ENCODE measurements around the gene TBC1D1.

TBC1D1 gene

DNA sequence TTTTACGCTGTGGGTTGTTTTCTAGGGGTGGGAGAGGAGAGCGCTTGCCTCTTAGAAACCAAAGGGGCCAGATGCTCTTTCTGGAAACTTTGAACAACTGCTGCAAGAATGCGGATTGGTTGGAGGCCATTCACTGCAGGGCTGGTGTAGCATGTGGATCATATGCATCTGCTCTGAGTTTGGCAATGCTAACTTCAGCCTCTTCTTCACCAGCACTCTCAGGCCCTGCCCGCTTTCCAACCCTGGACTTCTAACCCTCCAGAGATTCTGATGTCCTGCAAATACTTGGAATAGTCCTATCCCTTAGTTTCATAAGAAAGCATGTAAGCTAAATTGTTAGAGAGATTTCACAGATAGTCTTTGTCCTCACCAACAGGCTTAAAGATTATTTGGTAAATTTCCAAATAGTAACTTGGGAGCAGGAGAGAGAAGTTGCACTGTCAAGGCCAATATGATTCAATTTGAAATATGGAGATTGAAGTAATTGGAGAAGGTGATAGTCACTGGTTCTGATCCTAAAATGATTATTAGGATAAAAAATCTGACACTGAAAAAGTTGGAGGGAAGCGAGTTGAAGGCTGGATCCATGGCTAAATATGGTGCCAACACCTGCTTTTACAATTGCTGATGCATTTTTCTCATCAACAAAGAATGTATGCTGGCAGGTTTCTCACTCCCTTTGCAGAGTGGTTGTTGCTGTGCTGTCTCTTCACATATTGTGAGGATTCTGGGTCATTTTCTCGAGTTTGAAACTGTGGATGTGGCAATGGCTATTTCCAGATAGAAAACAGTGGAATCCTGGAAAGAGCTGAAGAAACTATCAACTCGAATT lies 279.7 kb downstream of the TBC1D1 start:
- no peaks in the 10 kb centered on the region for H3K4me1 ChIP-seq (ENCODE audit: control insufficient read depth, insufficient read depth, low read length)
- ChIA-PET CTCF (interaction anchor here (1.0 kb wide), 1 partner anchor 8 kb away, joined by 5 read pairs; no protein-coding TSS in a partner anchor), POLR2A (no interaction called here)
- TF ChIP-seq ZBTB48 (tag by site-specific recombination; IDR thresholded peaks at IDR 0.05): no peak
- no peak for TF ChIP-seq ZNF23 (tag by site-specific recombination; IDR thresholded peaks at IDR 0.05; ENCODE audit: borderline replicate concordance)
- TF ChIP-seq, protein P1, sequence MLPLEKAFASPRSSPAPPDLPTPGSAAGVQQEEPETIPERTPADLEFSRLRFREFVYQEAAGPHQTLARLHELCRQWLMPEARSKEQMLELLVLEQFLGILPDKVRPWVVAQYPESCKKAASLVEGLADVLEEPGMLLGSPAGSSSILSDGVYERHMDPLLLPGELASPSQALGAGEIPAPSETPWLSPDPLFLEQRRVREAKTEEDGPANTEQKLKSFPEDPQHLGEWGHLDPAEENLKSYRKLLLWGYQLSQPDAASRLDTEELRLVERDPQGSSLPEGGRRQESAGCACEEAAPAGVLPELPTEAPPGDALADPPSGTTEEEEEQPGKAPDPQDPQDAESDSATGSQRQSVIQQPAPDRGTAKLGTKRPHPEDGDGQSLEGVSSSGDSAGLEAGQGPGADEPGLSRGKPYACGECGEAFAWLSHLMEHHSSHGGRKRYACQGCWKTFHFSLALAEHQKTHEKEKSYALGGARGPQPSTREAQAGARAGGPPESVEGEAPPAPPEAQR (tag by site-specific recombination; IDR thresholded peaks at IDR 0.05): no peak
- no peak for TF ChIP-seq ZNF747 (tag by site-specific recombination; IDR thresholded peaks at IDR 0.05)
- no peak for TF ChIP-seq ZNF626 (tag by site-specific recombination; IDR thresholded peaks at IDR 0.05)
- no peak for TF ChIP-seq ZNF704 (tag by site-specific recombination; IDR thresholded peaks at IDR 0.05)
- no peak for TF ChIP-seq ZNF521 (tag by site-specific recombination; IDR thresholded peaks at IDR 0.05)
- no peak for TF ChIP-seq ZNF449 (tag by site-specific recombination; IDR thresholded peaks at IDR 0.05)
- TF ChIP-seq RBAK (tag by site-specific recombination; IDR thresholded peaks at IDR 0.05): no peak
- no peak overlapping the region for H3K27ac ChIP-seq (ENCODE audit: extremely low read depth, low read depth, low read length)
- no peaks in the 10 kb centered on the region for H3K36me3 ChIP-seq (ENCODE audit: control insufficient read depth in 2 of 2, insufficient read depth in 1 of 2, low read length in 2 of 2)
- H3K4me3 ChIP-seq (ENCODE audit: low read depth, low read length): no peak overlapping the region
- no peaks in the 10 kb centered on the region for H3K9me3 ChIP-seq (ENCODE audit: control insufficient read depth, insufficient read depth, low read depth, low read length)

- TF ChIP-seq, protein P2, sequence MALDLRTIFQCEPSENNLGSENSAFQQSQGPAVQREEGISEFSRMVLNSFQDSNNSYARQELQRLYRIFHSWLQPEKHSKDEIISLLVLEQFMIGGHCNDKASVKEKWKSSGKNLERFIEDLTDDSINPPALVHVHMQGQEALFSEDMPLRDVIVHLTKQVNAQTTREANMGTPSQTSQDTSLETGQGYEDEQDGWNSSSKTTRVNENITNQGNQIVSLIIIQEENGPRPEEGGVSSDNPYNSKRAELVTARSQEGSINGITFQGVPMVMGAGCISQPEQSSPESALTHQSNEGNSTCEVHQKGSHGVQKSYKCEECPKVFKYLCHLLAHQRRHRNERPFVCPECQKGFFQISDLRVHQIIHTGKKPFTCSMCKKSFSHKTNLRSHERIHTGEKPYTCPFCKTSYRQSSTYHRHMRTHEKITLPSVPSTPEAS (tag by site-specific recombination; IDR thresholded peaks at IDR 0.05): no peak
- TF ChIP-seq ZNF785 (tag by site-specific recombination; IDR thresholded peaks at IDR 0.05) (no peak), ZBTB8A (tag by site-specific recombination; IDR thresholded peaks at IDR 0.05) (no peak), BCL11B (tag by site-specific recombination; IDR thresholded peaks at IDR 0.05; ENCODE audit: low read depth) (no peak), ZBTB7A (tag by site-specific recombination; IDR thresholded peaks at IDR 0.05; ENCODE audit: low read depth) (no peak), FEZF1 (tag by site-specific recombination; IDR thresholded peaks at IDR 0.05) (no peak), ZBTB1 (tag by site-specific recombination; IDR thresholded peaks at IDR 0.05) (no peak), ZNF169 (tag by site-specific recombination; IDR thresholded peaks at IDR 0.05) (no peak), ZNF501 (tag by site-specific recombination; IDR thresholded peaks at IDR 0.05) (no peak), REPIN1 (tag by site-specific recombination; IDR thresholded peaks at IDR 0.05; ENCODE audit: low read depth) (no peak), KLF16 (tag by site-specific recombination; IDR thresholded peaks at IDR 0.05) (no peak)
- TF ChIP-seq, protein P3, sequence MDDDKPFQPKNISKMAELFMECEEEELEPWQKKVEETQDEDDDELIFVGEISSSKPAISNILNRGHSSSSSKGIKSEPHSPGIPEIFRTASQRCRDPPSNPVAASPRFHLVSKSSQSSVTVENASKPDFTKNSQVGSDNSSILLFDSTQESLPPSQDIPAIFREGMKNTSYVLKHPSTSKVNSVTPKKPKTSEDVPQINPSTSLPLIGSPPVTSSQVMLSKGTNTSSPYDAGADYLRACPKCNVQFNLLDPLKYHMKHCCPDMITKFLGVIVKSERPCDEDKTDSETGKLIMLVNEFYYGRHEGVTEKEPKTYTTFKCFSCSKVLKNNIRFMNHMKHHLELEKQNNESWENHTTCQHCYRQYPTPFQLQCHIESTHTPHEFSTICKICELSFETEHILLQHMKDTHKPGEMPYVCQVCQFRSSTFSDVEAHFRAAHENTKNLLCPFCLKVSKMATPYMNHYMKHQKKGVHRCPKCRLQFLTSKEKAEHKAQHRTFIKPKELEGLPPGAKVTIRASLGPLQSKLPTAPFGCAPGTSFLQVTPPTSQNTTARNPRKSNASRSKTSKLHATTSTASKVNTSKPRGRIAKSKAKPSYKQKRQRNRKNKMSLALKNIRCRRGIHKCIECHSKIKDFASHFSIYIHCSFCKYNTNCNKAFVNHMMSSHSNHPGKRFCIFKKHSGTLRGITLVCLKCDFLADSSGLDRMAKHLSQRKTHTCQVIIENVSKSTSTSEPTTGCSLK (tag by site-specific recombination; IDR thresholded peaks at IDR 0.05): no peak
- CTCF ChIA-PET: interaction anchor here (0.6 kb wide), 1 partner anchor 58 kb away, joined by 4 read pairs; no protein-coding TSS in a partner anchor
Measured at GRCh38 chr4:38172078-38172477, 281.2 kb downstream of the TBC1D1 start.

More at GRCh38 chr4:38172078-38172477, 281.2 kb downstream of the TBC1D1 start:
- Histone ChIP-seq H3K4me3 (ENCODE audit: low read depth, low read length) (no peak overlapping the region), H3K9me3 (ENCODE audit: control insufficient read depth, insufficient read depth, low read depth, low read length) (no peaks in the 10 kb centered on the region), H3K27ac (ENCODE audit: extremely low read depth, low read depth, low read length) (no peak overlapping the region), H3K4me1 (ENCODE audit: control insufficient read depth, insufficient read depth, low read length) (no peaks in the 10 kb centered on the region), H3K36me3 (ENCODE audit: control insufficient read depth in 2 of 2, insufficient read depth in 1 of 2, low read length in 2 of 2) (no peaks in the 10 kb centered on the region)
- POLR2A ChIA-PET: no interaction called here
